WERI-Rb-1 (cell line): ENCODE data around the gene ITGB5.

ENCODE experiments used
- DNase-seq: peaks from one replicate; pipeline ENCODE4 v3.0.0-alpha.2; 2020
- H3K27ac ChIP-seq: fragments of 250-450 bp; sonication (Bioruptor Pico); 2 replicates; pipeline ENCODE4 v1.5.1; 2020; ENCODE audit warnings: mild to moderate bottlenecking, moderate library complexity
- H3K27me3 ChIP-seq: fragments of 250-450 bp; sonication (Bioruptor Pico); 2 replicates; pipeline ENCODE4 v1.5.1; 2021; ENCODE audit warnings: mild to moderate bottlenecking, low read depth, moderate library complexity; ENCODE audit not compliant: insufficient read depth, severe bottlenecking
- H3K36me3 ChIP-seq: fragments of 250-450 bp; sonication (Bioruptor Pico); 2 replicates; pipeline ENCODE4 v1.5.1; 2020; ENCODE audit warnings: mild to moderate bottlenecking, moderate library complexity
- H3K4me3 ChIP-seq: 2 replicates; pipeline ENCODE4 v1.5.1; 2011; ENCODE audit warnings: low read depth, mild to moderate bottlenecking, control low read depth, low read length
- H3K9me3 ChIP-seq: fragments of 250-450 bp; sonication (Bioruptor Pico); 2 replicates; pipeline ENCODE4 v1.5.1; 2021; ENCODE audit warnings: mild to moderate bottlenecking, moderate library complexity; ENCODE audit not compliant: severe bottlenecking
- TF ChIP-seq, protein P1 (sequence below): IDR thresholded peaks from 2 replicates; pipeline ENCODE4 v1.5.1; 2011; ENCODE audit warnings: low read depth, mild to moderate bottlenecking, control low read depth, inconsistent platforms, low read length

ITGB5 gene

DNA sequence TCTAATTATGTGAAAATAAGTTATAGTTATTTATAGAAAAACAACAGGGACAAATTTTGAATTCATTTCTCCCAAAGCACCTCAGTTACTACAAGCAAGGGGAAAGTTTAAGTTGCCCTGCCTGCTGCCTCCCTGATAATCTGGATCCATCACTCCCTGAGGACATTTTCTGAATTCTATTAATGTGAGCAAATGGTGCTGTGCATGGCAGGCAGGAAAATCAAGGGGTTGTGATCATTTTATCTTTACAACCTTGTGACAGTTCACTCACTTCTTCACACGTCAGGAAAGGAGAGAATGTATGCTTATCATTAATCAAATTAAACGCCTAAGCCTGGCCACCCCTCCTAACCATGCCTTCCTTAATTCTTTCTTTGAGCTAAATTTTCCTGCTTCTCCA, 39.3 kb downstream of the ITGB5 start:
- no peaks in the 10 kb centered on the region for H3K27me3 ChIP-seq
- no peaks in the 10 kb centered on the region for H3K9me3 ChIP-seq
- no peak overlapping the region for H3K27ac ChIP-seq
- no peak overlapping the region for H3K4me3 ChIP-seq
- no peak for DNase-seq
- TF ChIP-seq, protein P1, sequence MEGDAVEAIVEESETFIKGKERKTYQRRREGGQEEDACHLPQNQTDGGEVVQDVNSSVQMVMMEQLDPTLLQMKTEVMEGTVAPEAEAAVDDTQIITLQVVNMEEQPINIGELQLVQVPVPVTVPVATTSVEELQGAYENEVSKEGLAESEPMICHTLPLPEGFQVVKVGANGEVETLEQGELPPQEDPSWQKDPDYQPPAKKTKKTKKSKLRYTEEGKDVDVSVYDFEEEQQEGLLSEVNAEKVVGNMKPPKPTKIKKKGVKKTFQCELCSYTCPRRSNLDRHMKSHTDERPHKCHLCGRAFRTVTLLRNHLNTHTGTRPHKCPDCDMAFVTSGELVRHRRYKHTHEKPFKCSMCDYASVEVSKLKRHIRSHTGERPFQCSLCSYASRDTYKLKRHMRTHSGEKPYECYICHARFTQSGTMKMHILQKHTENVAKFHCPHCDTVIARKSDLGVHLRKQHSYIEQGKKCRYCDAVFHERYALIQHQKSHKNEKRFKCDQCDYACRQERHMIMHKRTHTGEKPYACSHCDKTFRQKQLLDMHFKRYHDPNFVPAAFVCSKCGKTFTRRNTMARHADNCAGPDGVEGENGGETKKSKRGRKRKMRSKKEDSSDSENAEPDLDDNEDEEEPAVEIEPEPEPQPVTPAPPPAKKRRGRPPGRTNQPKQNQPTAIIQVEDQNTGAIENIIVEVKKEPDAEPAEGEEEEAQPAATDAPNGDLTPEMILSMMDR: no peak
- H3K36me3 ChIP-seq: no peaks in the 10 kb centered on the region

DNA sequence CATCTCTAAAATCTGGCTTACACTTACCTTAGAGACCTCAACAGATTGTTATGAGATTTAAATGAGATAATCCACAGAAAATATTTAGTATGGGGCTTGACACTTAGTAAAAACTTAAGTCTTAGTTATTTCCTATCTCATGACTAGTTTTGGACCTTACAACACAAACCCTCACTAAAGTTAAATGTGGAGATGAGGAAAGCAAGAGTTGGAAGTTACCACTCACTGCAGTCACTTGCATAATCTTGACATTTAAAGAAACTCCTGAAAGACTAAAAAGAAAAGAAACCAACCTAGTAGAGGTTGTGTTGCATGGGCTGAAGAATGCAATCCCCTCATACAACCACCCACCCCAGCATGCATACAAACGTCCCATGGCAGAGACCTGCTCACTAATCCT, 40.1 kb downstream of the ITGB5 start:
- Histone ChIP-seq H3K36me3 (no peaks in the 10 kb centered on the region), H3K4me3 (no peak overlapping the region), H3K27ac (no peak overlapping the region), H3K9me3 (no peaks in the 10 kb centered on the region), H3K27me3 (no peaks in the 10 kb centered on the region)
- TF ChIP-seq, protein P1: no peak
- no peak for DNase-seq

DNA sequence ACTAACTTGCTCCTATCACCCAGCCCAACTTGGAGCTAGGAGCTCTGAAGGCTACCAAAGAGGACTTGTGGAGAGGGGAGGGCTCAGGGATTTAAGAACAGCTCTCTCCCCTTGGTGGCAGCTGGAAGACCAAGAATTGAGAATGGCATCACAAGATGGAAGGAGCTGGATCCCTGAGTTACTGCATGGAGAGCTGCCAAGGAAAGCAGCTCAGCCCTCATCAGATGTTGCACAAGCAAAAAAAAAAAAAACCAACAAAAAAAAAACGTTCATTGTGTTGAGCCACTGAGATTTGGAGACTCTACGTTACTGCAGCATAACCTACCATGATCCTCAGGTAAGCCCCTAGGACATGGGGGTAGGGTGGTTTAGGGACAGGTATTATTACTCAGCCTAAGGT, 41.0 kb downstream of the ITGB5 start:
- H3K9me3 ChIP-seq: no peaks in the 10 kb centered on the region
- DNase-seq: no peak
- no peaks in the 10 kb centered on the region for H3K36me3 ChIP-seq
- no peak overlapping the region for H3K4me3 ChIP-seq
- no peaks in the 10 kb centered on the region for H3K27me3 ChIP-seq
- TF ChIP-seq, protein P1: no peak
- H3K27ac ChIP-seq: no peak overlapping the region

DNA sequence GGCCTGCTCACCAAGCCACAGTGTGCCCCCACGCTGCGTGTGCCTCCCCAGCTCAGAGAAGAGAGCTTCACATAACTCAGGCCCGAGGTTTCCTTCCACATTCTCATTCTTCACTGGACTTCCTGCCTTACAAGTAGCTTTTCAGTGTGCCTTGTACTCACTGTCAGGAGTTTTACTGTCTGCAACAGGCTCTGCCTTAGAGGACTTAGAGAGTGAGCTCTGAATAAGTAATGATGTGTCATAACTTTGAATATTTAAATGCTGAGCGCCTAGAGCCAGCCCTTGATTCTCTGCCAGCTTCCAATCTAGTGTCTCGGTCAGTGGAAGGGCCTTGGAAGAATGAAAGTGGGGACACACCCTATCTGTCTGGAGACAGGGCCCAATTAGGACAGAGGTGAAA, 41.8 kb downstream of the ITGB5 start:
- no peaks in the 10 kb centered on the region for H3K27me3 ChIP-seq
- no peak for DNase-seq
- no peak overlapping the region for H3K4me3 ChIP-seq
- TF ChIP-seq, protein P1: no peak
- H3K36me3 ChIP-seq: no peaks in the 10 kb centered on the region
- no peaks in the 10 kb centered on the region for H3K9me3 ChIP-seq
- no peak overlapping the region for H3K27ac ChIP-seq

DNA sequence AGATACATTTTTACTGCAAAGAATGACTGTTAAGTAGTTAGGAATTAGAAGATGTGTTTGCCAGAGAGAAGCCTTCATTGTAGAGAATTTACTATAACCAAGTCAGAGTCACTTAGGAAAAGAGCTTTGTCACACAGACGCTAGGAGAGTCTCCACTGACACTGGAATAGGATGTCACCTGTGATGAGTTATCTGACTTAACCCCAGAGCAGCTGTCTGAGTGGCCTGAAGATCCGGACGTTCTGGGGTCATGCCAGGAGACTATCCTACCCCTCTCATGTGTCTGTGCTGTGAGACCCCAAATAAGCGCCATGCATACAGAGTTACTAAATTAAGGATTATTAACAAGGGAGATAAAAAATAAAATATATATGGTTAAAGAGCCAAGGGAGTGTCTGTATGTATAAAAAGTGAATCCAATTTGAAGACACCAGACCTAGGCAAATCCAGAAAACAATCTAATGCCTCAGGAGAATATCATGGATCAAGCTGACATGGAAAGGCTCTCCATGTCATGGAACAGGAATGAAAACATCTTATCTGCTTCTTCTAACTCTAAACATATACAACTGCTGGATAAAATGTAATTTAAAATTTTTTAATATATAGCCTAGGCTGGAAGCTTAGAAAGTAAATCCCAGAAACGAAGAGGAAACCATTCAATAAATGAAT, 43.5 kb downstream of the ITGB5 start:
- no peaks in the 10 kb centered on the region for H3K27me3 ChIP-seq
- TF ChIP-seq, protein P1: no peak
- H3K4me3 ChIP-seq: no peak overlapping the region
- peak; percentile 27 for DNase-seq
- no peaks in the 10 kb centered on the region for H3K9me3 ChIP-seq
- no peak overlapping the region; the same call in 1 of the 2 replicates for H3K27ac ChIP-seq
- no peaks in the 10 kb centered on the region for H3K36me3 ChIP-seq

DNA sequence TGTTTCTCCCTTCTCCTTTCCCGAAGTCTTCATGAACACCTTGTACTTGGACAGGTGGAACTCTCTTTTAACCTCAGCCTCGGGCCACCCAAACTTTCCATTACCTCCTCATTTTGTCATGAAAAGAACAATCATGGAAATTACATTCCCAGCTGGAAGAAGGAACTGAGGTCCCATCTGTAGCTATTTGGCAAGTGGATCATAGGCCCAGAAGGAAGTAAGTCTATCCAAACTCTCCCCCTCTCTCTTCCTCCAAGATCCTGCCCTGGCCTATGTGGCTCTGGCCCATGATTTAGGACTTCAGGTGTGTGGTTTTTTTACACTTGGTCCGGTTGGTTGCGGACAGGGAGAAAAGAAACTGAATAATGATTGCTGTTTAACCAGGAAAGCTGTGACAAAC, 44.1 kb downstream of the ITGB5 start:
- TF ChIP-seq, protein P1: no peak
- no peaks in the 10 kb centered on the region for H3K9me3 ChIP-seq
- peak overlapping the region; percentile 9; the same call in 1 of the 2 replicates for H3K27ac ChIP-seq
- no peaks in the 10 kb centered on the region for H3K27me3 ChIP-seq
- no peak overlapping the region for H3K4me3 ChIP-seq
- DNase-seq: no peak
- H3K36me3 ChIP-seq: no peaks in the 10 kb centered on the region
